T-helper 2 cell (primary cell): ENCODE data around the gene CRTC1.
"Not testable (repeated sequence)": the region's sequence is repeated elsewhere in the genome, so short reads cannot be mapped to it uniquely, and the experiment has no call there.

Experiments used
- DNase-seq, 5 experiments: peaks; one replicate each; pipeline versions ENCODE4 v3.0.0 to v3.0.0-alpha.2; 2012 to 2022

CRTC1 gene

DNA sequence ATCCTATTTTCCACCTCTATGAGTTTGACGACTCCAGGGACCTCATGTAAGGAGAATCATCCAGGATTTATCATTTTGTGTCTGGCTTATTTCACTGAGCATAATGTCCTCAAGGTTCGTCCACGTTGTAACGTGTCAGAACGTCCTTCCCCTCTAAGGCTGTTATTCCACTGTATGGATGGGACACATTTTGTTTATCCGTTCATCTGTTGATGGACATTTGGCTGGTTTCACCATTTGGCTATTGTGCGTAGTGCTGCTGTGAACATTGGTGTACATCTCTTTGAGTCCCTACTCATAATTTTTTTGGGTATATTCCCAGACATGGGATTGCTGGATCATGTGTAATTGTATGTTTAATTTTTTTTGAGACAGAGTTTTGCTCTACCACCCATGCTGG, 21.5 kb downstream of the CRTC1 start:
- no peak for DNase-seq

DNA sequence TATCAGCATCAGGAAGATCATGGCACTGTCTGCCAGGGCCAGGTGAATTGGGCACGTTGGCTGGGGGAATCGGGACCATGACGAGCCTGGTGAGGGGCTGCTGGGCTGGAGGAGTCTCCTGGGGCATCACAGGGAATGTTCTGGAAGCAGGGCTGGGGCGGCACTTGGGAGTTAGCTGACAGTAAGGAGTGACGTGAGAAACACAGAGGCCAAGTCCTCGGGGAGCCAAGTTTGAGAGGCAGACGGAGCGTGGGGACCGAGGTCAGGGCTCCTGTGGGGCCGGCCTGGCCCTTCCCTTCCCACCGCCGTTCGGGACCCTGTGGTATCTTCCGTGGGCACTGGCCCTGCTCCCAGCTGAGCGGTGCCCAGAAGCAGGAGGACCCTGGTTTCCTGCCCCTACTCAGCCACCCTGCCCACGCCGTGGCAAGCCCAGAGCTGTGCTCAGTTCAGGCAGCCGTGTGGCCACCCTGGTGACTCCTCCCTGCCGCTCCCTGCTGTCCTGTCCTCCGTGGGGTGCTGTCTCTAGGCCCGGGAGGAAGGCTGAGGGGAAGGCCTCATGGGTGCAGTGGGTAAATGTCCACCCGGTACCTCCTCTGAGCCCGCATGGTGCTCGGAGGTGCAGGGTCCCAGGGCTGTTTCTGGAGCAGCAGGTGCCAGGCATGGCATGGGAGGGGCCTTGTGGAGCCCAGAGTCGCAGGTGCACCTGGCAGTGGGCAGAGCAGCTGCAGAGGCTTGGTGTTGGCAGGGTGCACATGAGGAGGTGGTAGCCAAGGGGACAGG, 25.2 kb downstream of the CRTC1 start:
- no peak for DNase-seq

DNA sequence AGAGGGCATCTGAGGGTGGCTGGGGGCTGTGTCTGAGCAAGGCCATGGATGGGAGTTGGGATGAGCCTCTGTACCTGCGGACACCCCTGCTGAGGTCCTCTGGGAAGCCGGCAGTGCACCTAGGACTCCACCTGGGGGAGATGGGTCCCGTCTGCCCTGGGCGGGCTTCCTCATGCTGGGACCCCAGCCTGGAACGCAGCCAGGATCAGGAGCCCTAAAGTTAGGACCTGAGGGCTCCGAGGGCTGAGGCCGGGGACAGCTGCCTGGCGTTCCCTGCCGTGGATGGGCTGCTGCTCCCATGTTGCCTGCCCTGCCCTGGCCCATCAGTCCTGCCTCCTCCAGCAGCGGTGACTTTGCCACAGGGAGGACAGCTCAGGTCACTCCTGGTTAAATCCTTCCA, 26.1 kb downstream of the CRTC1 start:
- no peak for DNase-seq

DNA sequence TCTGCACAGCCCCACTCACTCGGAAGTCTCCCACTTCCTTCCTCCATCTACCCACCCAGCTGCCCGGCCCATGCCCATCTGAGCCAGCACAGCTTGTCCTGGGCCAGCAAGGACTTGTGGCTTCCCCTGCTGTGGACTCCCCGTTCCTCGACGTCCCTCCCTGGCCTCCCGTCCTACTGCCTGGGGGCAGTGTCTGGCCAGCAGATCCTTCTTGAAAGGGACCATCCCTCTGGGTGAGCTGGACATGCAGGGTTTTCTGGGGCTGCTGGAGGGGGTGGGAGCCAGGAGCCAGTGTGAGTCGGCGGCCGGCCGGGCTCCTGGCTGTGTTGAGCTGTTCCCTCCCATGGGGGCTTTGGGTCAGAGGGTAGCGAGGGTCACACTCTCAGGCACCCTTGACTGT, 26.7 kb downstream of the CRTC1 start:
- no peak for DNase-seq

DNA sequence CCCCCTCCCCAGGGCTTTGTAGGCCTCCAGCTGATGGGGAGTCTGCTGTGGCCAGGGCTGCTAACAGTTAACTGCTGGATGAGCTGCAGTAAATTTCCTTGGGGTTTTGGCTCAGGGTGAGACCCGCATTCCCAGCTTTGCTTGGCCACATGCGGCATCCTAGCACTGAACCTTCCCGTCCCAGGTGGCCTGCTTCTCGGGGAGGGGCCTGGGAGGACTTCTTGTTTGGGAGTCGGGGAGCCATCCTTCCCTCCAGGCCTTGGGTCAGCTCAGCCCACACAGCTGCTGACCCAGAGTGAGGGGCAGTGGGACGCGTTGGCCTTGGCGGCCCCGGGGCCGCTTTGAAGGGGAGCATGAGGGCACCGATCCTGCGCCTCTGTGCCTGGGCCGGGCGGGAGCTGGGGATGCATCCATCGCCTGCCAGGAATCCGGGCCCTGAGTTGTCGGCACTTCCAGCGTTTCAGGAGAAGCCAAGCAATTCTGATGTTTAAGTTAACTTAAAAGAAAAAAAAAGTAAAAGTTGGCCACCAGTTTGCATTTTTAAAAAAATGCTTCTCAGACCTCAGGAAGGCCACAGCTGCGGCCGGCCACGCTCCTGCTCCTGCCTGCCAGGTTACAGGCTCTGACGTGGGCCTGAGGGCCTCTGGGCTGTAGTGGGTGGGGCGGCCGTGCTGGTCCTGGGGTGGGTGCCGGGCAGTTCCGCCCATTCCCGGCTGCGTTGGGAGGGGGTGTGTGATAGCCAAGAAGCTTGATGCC, 27.7 kb downstream of the CRTC1 start:
- no peak for DNase-seq

DNA sequence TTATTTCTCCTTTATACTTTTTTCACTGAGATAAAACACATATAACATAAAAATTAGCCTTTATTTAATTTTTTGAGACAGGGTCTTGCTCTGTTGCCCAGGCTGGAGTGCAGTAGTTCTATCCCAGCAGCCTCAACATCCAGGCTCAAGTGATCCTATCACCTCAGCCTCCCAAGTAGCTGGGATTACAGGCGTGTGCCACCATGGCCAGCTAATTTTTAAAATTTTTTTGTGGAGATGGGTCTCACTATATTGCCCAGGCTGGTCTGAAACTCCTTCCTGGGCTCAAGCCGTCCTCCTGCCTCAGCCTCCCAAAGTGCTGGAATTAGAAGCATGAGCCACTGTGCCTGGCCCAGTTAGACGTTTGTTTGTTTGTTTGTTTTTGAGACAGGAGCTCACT, 28.4 kb downstream of the CRTC1 start:
- no peak for DNase-seq

DNA sequence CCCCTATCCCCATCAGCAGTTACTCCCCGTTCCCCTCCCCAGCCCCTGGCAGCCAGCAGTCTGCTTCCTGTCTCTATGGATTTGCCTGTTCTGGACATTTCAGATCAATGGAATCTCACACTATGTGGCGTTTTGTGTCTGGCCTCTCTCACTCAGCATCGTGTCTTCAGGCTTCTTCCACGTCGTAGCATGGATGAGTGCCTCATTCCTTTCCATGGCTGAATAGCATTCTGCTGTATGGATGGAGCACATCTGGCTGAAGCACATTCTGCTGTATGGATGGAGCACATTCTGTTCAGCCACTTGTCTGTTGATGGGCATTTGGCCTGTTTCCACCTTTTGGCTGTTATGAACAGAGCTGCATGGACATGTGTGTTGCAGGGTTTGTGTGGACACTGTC, 29.5 kb downstream of the CRTC1 start:
- DNase-seq, result no peak

DNA sequence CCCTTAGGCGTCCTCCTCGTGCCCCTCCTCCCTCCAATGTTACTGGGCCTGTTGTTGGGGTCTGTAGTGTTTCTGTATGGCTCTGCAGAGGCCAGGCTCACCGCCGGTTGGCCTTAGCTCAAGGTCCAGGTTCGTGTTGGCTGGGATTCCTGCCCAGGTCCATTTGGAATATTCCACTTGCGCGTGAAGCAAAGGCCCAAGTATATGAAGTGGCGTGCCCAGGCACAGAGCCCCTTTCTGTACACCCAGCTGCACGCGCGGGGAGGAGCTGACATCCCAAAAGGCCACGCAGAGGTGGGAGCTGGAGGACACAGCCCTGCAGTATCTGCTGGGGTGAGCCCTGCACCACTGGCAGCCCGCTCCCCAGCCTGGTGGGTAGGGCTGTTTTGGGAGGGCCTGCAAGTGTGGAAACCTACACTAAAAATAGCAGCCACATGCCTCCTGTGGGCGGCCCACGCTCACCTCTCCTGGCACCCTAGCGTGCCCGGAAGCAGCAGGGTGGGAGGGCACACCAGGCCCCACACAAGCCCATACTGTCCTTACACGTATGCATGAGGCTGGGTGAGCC, 30.2 kb downstream of the CRTC1 start:
- no peak for DNase-seq

DNA sequence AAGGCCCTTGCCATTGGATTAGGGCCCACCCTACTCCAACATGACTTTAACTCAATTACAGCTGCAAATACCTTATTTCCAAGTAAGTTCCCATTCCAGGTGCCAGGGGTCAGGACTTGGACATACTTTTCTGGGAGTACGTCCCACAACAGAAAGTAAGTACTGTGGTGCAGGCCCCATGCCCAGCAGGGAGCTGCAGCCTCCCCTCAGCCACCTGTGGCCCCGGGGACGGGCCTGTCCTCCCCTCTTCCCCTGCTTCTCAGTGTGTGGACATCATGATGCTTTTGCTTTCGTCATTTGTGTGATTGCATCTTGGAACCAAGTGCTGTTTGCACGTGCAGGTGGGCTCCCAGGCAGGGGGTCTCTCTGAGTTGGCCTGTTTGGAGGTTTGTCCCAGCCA, 31.9 kb downstream of the CRTC1 start:
- DNase-seq, result no peak

DNA sequence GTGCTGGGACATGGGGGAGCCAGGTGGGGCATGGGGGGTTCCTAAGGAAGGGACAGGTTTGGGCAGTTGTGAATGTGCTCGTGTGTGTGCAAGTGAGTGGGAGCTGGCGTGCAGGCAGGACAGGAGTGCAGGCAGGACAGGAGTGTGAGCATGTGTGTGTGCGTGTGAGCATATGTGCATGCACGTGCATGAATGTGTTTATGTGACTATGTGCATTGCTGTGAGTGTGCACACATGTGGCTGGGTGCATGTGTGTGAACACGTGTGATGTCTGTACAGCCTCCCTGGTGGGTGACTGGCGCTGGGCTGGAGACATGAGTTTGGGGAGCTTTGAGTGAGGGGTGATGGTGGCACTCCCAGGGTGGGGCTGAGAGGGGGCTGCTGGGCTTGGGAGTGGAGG, 33.4 kb downstream of the CRTC1 start:
- DNase-seq, result no peak

DNA sequence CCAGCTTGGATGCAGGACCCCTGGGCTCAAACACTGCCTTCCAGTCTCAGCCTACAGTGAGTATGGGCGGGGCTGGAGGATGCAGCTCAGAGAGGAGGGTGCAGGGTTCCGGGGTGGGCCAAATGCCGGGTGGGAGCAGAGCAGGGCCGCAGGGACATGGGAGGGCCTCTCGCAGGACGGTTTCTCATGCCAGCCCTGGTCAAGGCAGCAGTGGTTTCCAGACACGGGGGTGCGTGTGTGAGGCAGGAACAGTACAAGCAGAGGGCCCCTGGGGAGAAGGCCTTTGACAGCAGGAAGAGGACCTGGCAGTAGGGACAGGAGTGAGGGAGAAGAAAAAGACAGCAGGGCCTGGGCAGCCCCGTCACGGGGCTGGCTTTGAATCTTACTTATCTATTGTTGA, 34.1 kb downstream of the CRTC1 start:
- DNase-seq, result no peak

DNA sequence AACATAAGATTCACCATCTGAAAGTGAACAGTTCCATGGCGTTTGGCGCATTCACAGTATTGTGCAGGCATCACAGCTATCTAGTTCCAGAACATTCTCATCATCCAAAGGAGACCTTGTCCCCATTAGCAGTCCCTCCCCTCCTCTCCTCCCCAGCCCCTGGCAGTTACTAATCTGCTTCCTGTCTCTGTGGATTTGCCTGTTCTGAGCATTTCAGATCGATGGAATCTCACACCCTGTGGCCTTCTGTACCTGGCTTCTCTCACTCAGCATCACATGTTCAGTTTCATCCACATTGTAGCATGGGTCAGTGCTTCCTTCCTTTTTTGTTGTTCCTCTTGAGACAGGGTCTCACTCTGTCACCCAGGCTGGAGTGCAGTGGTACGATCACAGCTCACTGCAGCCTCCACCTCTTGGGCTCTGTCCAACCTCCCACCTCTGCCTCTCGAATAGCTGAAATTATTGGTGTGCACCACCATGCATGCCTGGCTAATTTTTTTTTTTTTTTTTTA, 34.6 kb downstream of the CRTC1 start:
- DNase-seq, result no peak

DNA sequence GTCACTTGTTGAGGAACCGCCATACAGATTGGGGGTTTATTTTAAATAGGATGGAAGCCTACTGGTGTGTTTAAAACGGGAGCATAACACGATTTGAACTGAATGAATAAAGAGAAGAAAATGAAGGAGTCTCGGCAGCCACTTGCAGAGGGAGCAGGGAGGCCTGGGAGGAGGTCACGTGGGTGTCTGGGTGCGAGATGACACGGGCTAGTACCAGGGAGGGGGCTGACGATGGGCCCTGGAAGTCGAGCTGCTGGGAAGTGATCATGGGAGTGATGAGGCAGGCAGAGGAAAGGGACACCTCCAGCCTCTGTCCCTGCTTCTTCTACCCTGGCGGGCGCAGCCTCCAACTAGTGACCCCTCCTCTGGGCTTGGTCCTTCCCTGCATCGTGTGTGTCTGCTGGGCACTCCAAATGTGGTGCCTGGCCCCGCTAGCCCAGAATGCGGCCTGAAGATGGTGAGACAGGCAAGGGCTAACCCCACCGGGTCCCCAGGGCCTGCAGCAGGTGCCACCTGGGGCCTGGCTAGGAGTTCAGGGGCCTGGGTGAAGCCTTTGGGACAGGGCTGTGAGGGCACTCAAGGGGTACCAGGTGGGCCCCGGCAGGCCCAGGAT, 35.5 kb downstream of the CRTC1 start:
- DNase-seq, result no peak

DNA sequence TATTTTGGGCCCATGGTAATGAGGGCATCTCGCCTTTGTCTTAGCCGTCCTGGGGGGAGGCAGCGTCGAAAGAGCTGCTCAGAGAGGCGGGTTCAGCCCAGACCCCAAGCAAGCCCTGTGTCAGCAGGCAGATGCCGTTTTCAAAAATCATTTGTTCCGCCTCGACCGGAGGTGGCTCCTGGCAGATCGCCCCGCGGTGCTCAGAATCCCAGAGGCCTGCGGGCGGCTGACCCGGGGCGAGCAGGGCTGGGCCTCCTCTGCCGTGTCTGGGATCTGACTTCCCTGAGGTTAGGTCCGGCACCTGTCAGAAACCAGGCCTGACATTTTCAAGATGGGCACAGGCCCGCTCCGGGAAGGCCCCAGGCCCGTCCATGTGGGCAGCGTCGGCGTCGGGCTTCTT, 36.1 kb downstream of the CRTC1 start:
- no peak for DNase-seq

DNA sequence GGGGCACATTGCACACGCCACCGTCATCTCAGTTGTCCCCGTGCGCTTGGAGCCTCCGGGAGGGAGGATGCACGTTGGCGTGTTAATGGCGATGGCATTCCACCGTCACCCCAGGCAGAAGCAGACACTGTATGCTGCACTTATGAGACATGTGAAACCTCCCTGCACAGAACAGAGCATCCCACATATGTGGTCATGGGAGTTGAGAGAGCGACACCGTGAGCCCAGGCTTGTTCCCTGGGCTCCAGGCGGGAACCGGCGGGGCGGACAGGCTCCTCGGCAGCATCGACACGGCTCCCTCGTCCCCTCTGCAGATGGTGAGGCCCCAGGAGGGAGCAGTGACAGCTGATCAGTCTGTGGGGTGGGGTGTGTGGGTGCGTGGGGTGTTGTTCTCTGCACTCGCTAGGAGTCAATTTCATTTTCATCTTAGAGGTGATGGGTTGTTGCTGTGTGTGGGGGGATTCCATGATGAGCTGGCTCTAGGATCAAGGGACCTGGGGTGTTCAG, 40.4 kb downstream of the CRTC1 start:
- DNase-seq, result no peak

DNA sequence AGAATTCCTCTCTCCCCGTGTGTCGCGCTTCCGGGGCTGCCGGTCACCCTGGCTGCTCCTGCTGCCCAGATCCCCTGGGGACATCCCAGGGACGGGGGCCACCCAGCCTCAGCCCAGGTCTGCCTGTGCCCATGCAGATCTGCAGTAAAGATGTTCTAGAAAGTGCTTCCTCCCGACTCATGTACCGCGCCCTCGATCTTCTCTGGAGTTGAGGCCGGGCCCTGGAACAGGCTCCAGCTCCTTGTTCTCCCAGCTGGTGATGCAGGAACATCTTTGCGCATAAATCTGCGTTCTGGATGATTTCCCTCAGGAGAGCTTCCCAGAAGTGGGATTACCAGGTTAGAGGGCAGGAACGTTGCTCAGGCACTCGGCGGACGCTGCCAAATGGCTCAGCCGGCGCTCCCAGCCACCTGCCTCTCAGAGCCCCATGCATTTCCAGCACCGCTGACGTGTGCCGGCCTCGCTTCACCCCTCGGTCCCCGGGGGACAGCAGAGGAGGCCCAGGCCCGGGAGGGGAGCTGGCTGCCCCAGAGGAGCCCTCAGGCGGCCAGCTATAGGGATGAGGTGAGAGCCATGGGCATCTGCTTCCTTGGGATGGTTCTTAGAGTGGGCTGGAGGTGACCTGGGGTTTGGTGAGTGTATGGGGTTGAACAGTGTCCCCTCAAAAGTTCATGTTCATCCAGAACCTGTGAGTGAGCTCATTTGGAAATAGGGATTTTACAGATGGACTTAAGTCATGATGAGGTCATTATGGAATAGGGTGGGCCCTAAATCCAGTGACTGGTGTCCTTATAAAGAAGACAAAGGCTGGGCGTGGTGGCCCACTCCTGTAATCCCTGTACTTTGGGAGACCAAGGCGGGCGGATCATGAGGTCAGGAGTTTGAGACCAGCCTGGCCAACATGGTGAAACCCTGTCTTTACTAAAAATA, 42.6 kb downstream of the CRTC1 start:
- no peak for DNase-seq

DNA sequence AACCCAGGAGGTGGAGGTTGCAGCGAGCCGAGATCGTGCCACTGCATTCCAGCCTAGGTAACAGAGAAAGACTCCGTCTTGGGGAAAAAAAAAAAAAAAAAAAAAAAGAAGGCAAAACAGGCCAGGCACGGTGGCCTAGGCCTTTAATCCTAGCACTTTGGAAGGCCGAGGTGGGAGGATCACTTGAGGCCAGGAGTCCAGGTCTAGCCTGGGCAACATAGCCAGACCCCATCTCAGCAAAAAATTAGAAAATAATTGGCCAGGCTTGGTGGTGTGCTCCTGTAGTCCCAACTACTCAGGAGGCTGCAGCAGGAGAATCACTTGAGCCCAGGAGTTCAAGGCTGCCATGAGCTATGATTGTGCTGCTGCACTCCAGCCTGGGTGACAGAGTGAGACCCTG, 43.4 kb downstream of the CRTC1 start:
- DNase-seq, result no peak

DNA sequence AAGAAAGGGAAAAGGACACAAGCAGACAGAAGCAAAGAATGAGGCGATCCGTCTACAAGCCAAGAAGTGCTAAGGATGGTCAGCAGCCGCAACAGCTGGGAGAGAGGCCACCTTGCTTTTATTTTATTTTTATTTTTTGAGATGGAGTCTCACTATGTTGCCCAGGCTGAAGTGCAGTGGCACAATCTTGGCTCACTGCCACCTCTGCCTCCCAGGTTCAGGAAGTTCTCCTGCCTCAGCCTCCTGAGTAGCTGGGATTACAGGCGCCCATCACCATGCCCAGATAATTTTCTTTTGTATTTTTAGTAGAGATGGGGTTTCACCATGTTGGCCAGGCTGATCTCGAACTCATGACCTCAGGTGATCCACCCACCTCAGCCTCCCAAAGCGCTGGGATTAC, 44.1 kb downstream of the CRTC1 start:
- not testable (repeated sequence) for DNase-seq

DNA sequence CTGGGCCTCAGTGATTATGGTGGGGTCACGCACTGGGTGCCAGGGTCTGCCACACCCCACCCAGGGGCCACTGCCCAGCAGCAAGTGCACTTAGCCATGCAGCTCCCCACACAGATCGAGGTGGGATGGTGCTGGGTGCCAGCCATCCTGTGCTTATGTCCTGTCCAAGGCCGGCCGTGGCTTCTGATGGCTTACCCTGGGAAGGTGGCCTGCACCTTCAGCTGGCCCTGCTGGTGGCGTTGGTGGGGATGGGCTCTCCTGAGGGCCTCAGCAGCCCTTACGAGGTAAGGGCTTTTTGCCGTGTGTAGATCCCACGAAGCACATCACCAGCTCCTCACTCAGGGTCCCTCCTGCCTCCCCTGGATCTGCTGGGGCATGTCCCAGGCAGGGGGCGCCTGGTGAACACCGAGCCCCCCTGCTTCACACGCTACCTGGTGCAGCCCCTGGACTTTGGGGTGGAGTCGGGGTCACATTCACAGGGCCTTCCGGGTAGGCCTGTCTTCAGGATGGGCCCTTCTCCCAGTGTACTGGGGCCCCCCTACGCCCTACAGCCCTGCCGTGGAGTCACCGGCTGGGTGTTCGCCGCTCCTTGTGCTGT, 46.6 kb downstream of the CRTC1 start:
- no peak for DNase-seq

DNA sequence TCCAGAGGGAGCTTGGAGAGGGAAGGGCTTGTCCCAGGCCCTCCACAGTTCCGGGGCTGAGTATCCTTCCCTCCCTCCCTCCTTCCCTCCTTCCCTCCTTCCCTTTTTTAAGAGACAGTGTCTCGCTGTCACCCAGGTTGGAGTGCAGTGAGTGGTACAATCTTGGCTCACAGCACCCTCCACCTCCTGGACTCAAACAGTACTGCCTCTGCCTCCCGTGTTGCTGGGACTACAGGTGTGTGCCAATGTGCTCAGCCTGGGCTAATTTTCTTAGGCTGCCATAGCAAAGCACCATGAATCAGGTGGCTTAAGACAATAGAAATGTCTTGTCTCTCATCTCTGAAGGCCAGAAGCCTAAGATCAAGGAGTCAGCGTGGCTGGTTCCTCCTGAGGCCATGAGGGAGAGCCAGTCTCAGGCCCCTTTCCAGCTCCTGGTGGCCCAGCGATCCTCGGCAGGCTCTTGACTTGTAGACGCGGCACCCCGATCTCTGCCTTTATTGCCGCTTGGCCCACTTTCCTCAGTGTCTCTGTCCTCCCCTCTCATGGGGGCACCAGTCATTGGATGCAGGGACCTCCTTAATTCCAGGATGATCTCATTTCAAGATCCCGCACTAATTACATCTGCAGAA, 47.5 kb downstream of the CRTC1 start:
- no peak for DNase-seq

DNA sequence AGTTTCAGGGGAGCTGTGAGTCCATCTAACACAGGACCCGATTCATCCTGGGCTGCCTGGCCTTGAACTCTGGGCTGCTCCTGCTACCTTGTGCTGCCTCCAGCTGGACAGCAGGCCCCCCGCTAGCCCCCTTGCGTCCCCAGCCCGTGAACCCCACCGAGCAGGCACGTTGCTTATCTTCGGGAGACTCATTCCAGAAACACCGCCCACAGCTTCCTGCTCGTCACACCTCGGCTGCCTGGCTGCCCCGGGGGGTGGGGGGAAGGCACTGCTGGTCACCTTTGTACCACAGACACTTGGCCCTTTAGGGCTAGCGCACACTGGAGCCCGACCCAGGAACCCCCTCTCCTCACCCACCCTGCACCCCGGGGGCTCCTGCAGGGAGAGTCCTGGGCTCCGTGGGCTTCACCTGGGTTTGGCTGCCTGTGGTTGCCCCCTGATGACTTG, 48.1 kb downstream of the CRTC1 start:
- no peak for DNase-seq
